ENCODE results near the gene IFNLR1.
A peak's percentile ranks its signal among the peaks of the same experiment; 100 is the strongest.

IFNLR1 gene

DNA sequence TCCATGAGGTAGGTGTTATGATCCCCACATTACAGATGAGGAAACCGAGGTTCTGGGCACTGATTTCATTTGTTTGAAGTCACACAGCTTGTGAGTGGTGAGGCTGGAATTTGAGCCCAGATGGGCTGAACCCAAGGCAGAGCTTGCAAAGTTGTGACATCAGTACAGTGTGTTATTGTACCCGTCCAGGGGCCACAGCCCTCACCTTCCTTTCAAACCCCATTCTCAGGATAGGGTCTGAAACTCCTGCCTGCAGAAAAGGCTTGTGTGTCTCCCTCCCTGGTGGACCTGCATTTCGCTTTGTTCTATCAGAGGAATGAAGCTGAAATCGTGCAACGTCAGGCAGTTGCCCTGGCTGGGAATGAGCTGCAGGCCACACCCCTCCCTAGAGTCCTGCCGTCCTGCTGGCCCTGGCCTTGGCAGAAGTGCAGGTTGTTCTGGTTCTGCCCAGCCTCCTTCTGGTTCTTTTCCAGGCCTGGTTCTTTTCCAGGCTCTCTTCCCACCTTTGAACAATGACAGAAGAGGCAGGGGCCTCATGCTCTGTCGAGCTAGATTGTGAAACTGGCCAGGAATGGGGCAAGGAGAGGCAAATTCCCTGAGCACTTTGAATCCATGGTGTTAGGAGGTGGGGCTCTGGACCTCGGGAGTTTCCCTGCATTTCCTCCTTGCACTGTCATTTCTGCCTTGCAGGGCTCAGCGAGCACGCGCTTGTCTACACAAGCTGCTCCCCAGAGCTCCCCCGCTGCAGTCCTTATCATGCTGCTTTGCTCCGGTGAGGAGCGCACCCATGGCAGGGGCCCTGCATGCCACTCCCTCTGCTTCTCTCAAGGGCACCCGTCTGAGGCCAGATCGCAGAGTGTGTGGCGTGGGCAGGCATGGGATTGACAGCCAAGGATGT, 67.0 kb downstream of the IFNLR1 start:
- no peak for DNase-seq

DNA sequence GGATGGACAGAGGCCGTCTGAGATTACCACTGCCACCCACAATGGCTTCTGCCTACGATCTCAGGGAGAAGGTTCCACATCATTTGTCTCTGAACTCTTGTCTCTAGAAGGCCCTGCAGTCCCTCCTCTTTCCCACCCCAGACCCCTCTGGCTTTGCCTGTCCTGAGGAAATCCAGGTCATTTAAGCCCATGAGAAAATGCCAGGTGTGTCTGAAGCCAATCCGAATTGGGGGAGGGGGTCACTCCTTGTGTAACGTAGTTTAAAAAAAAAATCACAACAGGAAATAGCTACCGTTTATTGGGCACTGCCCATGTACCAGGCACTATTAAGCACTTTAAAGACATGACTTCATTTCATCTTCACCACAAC, 67.6 kb downstream of the IFNLR1 start:
- no peak for DNase-seq

DNA sequence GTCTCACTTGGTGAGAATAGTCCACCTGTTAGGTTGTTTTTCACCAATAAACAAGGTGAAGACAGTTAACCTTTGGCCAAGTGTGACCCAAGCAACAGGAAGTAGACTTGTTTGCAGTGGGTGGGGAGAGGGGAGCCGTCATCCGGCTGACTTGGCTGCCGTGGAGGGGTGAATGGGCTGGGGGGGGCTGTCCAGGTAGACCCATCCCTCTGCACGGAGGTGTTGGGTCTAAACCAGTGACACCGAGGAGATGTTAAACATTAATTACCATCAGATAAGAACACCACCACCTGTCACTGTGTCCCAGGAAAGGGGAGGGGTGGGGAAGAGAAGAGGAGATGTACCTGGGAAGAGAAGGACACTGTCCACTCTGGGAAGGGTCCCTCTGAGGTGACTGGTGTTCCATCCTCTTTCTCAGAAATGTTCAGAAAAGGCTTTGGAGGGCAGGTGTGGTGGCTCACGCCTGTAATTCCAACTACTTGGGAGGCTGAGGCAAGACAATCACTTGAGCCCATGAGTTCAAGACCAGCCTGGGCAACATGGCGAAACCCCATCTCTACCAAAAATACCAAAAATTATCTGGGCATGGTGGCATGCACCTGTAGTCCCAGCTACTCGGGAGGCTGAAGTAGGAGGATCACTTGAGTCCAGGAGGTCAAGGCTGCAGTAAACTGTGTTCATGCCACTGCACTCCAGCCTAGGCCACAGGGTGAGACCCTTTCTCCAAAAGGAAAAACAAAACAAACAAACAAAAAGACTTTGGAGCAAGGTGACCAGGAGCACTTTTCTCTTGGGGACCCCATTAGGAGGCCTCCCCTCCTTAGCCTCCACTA, 68.5 kb downstream of the IFNLR1 start:
- DNase-seq = no peak

DNA sequence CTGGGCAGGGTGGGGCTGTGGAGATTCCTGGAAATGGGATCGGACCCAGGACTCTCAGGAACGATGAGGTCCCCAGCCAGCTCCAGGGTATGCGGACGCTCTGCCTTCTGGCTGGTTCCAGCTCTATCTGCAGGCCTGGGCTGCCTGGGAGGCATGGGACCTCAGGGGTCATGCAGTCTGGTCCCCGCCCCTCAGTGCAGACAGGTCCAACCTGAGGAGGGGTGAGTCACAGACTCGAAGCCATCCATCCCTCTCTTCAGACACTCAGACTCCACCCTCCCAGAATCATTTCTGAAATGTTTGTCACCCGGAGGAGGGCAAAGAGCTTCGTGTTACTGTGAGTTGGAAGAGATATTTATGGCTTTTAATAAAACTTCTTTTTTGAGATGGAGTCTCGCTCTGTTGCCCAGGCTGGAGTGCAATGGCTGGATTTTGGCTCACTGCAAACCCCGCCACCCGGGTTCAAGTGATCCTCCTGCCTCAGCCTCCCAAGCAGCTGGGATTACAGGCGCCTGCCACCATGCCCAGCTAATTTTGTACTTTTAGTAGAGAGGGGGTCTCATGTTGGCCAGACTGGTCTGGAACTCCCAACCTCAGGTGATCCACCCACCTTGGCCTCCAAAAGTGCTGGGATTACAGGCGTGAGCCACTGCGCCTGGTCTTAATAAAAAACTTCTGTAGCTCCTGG, 69.2 kb downstream of the IFNLR1 start:
- DNase-seq = no peak

DNA sequence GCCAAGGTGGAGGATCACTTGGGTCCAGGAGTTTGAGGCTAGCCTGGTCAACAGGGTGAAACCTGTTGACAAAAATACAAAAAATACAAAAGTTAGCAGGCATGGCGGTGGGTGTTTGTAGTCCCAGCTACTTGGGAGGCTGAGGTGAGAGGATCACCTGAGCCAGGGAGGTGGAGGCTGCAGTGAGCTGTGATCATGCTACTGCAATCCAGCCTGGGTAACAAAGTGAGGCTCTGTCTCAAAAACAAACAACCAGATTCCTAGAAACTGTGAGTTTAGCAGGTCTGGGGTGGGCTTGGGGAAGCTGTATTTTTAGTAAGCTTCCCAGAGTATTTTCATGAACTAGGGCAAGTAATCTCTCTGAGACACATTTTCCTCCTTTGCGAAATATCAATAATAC, 70.0 kb downstream of the IFNLR1 start:
- no peak for DNase-seq

DNA sequence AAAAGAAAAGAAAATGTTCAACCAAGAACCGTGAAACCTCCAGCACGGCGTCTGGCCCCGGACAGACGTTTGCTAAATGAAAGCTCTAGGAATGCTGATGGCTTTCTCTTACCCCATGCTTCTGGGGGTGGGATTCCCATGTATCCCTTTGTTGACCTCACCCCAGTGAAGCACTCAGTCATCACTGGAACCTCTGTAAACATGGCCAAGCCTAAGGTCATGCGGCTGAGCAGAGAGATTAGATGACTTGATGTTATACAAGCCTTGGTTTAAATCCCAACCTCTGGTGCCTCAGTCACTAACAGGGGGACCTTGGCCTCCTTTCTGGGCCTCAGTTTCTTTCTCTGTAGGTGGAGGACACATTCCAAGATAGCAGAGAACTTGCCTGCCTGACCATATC, 72.3 kb downstream of the IFNLR1 start:
- no peak for DNase-seq

DNA sequence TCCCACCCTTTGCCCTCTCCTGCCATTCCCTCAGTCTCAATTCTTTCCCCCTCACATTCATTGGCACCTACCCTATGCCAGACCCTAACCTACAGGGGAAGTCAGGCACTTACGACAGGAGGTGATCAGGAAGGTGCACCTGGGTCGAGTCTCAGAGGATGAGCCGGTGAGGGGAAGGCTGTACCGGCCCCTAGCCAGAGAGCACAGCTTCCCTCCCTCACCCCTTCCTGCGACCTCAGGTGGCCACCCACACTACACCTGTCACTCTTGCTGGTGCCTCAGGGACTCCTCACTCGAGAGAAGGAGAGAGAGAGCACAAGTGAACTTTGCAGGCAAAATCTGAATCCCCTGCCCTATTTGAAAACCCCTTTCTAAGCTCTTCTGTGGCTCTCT, 73.5 kb downstream of the IFNLR1 start:
- DNase-seq = no peak

DNA sequence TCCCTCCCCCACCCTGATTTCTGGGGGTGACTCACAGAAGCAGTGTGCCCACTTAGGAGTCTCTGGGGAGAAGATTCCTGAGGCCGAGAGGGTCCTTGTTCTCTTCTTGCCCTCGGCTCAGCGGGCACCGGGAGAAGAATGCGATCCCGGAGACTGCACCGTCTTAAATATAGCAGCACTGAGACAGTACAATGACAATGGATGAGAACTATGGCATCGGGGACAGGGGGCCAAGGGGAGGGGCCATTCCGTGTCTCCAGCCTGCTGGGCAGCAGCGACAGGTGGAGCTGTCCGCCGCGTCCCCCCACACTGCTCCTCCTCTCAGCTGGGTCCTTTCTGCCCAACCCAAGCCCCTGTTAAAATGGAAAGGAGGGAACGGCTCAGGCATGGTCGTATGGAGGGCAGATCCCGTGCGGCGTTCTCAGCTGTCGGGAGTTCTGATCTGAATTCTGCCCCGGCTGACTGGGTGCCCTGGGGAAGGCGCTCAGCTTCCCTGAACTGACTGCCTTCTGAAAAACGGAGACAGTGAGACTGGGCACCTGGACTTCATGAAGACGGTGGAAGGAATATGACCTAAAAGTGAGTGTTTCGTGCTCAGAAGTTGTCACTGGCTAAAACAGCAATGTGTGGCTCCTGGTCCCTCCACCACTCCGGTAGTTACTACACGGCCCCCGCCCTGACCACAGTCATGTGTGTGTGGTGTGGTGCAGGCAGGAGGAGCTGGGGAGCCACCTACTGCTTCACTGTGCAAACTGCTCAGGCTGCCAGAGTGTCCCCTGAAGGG, 74.9 kb downstream of the IFNLR1 start, which contains the start of gene MYOM3:
TSS of gene MYOM3 (minus strand) at position 140 of the 784 bp plus-strand sequence. CDS start 3,499 bp downstream, outside the sequence.
- DNase-seq = peak; percentile 48 to 53

DNA sequence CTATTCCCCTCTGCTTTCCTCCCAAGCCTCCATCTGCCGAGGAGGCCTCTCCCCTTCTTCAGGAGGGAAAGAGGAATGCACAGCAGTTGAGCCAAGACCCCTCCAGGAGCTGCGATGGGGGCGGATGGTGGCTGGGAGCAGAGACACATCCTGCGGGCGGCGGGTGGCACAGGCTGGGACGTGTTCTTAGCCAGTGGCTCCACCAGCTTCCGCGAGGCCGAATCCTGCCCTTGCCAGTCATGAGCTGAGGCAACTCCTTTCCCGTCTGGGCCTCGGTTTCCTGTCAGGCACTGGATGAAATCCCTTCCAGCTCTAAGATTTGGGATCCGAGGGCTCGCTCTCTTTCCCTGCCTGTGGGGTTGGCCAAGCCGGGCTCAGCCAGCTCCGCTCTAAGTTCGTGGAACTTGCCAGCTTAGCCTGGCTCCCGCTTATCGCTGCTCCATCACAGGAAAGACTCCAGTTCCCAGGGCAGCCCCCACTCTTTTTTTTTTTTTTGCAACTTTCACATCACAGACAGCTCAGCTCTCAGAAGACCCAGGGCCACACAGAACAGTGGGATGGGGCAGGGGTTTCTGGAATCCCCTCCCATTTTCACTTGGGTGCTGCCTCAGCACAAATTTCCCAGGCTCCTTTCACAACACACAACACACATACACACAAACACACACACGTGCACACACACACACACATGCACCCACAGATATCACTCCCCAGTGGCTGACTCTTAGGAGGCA, 75.7 kb downstream of the IFNLR1 start:
- no peak for DNase-seq

DNA sequence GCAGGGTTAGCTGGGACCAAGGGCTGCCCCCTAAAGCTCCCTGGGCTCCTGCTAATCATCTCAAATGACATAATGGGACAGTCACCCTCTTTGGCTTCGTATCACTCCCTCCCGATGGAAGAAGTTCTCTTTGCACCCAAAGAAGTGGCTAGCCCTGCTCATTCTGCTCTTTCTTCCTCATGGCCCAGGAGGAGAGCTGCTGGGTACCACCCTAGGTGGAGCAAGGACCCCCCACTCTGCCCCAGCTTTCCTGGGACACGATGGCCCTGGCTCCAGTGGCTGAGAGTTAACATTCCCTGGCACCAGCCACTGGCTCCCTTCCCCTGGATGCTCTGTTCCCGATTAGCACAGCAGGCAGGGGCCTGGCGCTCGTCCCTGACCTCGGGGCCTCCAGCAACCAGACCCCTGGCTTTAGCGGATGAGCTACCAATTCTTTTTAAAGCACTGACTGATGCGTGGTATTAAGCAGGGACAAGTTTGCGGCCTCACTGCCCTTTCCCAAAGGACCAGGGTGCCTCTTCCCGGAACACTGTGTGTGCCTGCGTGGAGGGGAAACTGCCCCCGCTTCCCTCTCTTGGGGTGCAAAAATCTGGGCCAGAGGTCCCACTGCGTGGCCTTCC, 76.3 kb downstream of the IFNLR1 start:
- DNase-seq = no peak

DNA sequence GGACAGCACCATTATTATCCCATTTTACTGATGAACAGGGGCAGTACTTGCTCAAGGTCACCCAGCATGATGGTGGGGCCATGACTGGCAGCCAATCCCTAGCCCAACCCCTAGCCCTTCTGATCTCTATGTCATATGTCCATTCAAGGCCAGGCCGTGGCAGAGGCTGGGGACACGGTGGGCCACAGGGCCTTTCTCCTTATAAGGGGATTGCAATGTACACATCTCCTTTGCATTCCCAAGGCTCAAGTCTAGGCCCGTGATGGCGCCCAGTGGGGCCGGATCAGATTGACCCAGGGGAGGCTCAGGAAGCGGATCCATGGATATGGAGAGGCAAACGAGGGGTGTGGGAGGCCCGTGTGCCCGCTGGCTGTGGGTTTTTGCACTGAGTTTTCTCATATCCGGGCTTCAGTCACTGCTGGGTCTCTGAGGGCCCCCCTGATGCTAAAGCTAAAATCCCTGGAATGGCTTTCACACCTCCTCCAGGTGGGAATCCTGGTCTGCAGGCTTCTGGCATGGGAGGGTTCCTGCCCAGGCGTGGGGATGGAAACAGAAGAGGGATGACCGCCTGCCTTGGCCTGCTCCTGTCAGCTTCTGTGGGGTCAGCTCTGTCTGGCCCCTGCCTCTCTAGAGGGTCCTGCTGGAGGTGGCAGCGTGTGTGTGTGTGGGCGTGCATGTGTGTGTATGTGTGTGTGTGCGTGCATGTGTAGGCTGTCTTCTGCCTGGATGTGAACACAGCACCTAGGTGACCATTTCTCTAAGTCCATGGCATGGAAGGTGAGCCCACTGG, 77.2 kb downstream of the IFNLR1 start:
- DNase-seq = no peak

DNA sequence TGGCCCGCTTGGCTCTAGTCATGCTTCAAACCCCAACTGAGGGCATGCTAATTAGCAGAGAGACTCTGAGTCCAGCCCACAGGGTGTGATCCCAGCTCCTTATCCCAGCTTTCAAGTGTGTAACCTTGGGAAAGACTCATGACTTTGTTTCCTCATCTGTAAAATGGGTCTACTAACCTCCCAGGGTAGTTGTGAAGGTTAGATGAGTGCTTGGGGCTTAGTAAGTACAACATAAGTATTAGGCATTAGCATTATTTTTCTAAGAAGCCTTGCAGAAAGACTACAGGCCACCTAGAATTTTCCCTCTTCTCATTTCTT, 78.0 kb downstream of the IFNLR1 start:
- no peak for DNase-seq

DNA sequence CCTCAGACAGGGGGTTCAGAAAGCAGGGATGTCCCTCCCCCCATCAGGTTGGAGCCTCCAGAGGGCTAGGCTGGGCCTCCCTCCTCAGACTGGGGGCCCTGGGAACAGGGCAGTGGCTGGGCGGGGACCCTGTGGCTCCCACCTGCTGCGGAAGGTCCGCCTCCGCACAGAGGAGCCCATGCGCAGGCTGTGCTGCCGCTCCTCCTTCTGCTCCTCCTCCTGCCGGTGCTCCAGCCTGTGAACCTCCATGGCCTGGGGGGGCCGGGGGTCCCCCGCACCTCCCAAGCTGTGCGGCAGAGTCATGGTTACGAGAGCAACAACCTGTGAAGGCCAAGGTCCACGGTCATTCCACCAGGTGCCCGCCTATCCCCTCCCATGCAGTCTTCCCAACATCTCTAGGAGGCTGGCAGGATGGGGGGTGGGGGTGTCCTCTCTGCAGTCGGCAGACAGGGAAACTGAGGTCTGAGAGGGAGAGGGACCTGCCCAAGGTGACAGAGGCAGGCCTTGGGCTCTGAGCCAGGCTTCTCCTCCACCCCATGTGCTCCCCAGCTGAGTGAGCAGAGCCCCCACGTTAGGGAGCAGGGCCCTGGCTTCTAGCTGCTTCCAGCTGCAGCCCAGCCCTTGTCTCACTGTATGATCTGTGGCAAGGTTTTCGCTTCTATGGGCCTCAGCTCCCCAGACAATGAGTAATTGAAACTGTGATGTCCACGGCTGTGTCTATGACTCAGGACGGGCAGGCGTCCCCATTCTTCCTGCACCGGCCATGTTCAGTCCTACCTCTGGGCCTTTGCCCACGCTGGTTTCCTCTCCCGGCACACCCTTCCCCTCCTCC, 78.5 kb downstream of the IFNLR1 start:
- DNase-seq = no peak

DNA sequence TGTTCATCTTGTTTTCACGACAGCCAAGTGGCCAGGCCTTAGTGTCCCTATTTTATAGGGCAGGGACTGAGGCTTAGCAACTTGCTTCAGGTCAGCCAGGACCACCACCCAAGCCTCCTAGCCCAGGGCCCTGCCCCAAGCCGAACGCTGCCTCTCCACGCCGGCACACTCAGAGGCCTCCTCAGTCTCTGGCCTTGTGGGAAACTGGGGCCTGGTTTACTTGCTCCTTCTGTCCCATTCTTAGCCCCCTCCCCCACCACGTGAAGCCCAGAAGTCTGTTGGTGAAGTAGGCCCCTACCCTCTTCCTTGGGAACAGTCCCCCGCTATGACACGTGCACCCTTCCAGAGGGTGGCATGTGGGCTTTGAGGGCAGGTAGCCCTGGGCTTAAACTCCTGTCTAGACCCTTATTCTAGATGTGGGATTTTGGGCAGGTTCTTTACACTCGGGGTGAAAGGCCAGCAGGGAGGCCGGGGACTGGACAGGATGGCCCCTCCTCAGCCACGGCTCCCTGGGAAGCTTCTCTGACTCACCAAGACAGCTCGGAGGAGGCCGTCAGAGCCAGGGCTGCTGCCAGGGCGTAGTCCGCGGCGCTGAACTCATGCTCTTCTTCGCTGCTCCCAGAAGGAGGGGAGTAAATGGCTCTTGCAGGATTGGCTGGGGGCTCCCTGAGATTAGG, 79.5 kb downstream of the IFNLR1 start:
- no peak for DNase-seq

DNA sequence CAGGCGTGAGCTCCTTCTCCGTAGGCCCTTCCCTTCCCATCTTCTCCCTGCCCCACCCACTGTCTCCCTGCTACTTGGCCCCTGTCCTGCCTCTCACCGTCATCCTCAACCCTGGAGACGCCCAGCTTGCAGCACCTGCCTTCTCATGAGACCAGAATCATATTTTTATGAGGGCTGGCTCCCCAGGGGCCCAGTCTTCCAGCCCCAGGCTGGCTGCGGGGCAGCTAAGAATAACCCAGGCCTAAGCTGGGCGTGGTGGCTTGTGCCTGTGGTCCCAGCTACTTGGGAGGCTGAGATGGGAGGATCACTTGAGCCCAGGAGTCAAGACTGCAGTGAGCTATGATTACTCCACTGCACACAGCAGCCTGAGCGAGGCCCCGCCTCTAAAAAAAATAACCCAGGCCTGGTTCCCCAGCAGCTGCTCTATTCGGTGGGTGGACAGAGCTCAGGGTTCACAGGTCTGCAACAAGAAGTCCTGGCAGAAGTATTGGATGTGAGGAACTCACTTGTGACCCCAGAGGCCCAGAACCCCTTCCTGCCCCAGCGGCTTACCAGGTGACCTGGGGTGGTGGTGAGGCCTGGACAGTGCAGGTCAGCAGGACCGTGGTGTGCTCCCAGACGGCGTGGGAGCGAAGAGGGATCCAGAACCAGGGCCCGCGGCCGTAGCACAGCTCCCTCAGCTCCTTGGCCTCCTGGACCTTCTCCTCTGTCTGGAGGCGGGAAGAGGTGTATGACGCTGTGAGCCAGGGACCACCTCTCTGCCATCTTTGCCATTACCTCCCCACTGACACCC, 81.5 kb downstream of the IFNLR1 start:
- DNase-seq = no peak

DNA sequence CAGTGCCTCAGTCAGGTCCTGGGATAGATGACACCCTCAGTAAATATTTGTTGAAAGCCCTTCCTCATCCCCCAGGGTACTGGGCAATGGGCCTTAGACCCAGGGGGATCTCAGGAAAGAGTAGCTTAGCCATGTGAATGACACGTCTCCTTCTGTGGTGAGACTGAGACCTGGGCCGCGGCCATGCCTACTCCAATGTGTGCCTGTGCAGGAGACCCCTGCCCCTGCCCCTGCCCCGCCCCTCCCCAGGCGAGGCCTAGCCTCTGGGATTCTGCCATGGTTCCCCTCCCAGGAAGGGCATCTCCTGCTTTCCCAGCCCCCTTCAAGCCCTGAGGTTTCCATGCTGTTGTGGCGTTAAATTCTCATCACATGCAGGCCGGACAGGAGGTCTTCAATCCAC, 82.2 kb downstream of the IFNLR1 start:
- DNase-seq = no peak
